GM20431 (cell line): ENCODE results near the gene PLXNA4.

Experiments
- in situ Hi-C: fragments of 300-500 bp; cut with MseI, MboI; formaldehyde crosslinking; loops from one replicate; pipeline ENCODE4 v1.15.0; 2020; ENCODE audit warnings: low sequenced_read_pairs; ENCODE audit not compliant: unreplicated experiment

Gene PLXNA4

GRCh38 chr7:132258231-132258630 lies 318.0 kb downstream of the PLXNA4 start:
- in situ Hi-C loops = no loop called here

DNA sequence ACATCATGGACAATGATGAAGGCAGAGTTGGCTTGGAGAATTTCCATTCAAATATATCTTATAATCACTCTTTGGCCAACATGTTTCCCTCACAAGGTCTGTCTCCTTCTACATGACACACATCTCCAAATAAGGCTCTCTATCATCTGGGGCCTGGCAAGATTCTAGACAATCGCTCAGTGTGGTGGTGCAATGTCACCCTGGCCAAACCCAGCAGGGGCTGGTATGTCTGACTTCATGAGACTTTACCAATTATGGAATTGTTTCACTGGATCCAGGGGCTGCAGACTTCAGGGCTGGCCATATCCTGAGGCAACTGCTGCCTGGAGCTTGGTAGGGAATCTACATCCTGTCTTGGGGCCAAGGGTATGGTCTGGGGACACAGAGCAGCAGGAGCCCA lies 319.0 kb downstream of the PLXNA4 start:
- in situ Hi-C loops = no loop called here

DNA sequence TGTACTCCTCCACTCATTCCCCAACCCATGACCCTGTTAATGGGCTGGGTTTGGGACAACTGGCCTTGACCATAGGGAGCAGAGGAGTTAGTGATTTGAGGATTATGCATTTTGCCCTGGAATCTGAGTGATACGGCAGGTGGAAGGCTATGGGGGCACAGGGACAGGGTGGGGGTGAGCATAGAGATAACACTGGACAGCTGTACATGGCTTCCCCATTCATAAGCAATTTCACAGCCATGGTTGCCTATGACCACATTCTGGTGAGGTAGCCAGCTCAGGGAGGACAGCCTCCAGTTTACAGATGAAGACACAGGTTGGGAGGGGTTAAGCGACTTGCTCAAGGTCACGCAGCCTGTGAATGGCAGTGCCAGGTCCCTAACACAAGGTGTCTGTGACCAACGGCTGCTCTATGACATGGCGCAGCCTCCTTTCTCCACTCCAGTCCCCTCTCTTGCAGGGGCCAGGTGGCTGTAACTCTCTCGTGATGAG lies 319.5 kb downstream of the PLXNA4 start:
- in situ Hi-C loops = no loop called here

DNA sequence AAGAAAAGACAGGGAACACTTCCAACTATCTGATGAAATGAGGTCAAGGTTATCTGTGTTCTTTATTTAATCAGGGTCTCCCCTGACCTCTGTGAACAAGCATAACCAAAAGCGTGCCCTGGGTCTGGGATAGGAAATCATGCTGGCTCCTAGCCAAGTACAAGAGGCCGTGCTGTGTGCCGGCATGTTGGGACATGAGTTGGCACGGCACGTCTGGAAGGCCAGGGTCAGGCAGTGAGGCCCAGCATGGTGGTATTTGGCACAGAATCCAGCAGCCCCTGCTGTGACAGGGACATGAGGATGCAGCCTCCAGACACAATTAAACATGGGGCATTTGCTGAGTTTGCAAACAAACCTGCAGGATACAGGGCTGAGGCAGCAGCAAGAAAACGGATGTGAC lies 320.4 kb downstream of the PLXNA4 start:
- in situ Hi-C loops = no loop called here

GRCh38 chr7:132255115-132255797 lies 321.0 kb downstream of the PLXNA4 start:
- in situ Hi-C loops = no loop called here

GRCh38 chr7:132254455-132254854 lies 321.8 kb downstream of the PLXNA4 start:
- in situ Hi-C loops = no loop called here

GRCh38 chr7:132252793-132253100 lies 323.5 kb downstream of the PLXNA4 start:
- in situ Hi-C loops = no loop called here

GRCh38 chr7:132251327-132251659 lies 325.0 kb downstream of the PLXNA4 start:
- in situ Hi-C loops = no loop called here

DNA sequence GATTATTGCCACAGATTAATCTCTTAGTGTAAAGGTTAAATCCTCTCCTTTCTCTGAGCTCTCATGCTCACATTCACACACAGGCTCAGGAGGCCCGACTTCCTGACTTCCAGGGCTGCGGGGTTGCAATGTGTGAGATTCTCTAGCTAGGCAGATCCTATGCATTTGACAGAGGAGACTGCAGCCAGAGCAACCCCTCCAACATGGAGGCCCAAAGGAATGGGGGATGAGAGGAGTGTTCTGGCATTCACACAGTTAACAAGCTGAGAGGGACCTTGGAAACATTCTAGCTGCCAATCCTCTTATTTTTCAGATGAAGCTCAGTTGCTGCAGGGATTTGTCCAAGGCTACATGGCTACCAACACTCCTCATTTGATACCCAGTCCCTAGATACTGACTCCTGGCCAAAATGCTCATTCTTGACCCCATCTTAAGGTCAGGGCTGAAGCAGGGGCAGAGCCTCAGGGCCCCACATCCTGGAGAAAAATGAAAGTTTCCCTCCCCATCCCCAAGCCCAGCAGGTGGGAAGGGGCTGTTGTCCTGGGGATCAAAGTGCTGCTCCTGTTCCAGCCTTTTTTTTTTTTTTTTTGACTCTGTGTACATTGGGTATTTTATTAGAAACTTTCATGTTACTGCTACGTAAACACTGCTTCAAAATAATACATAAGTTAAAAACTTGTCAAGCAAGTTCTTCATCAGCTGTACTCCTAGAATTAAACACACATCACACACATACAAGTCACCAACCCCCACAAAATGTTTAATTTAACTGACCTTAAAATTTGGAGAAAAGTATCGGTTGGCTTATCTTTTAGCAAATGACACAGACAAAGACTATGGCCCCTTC lies 325.6 kb downstream of the PLXNA4 start:
- in situ Hi-C loops = no loop called here

DNA sequence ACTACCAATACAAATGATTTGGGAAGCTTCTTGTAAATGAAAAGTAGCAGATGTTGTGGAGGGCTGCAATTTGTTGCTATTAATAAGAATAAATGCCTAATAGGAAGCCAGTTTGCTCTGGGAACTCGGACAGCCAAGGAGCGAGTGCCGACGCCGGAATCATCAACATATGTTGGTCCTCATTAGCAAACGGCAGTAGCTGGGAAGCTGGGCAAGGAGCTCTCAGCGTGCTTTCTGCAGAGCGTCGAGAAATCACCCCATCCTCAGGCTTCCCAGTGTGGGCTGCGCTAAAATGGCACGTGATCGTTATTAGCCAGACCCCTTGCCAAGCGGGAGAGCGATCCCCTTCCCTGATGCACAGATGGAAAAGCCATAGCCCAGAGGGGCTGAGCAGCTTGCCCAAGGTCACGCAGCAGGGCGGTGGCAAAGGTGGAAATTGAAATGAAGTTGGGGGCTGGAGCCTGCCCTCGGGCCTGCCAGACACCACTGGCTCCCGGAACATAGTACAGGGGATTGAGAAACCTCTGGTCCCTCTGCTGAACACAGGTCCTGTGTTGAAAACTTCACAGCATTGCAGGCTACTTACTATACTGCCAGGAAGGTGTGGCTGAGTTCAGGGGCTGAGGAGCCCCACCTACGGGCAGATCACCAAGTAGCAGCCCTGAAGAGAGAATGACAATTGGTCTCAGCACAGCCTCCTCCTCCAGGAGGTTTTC lies 326.9 kb downstream of the PLXNA4 start:
- in situ Hi-C loops = no loop called here

DNA sequence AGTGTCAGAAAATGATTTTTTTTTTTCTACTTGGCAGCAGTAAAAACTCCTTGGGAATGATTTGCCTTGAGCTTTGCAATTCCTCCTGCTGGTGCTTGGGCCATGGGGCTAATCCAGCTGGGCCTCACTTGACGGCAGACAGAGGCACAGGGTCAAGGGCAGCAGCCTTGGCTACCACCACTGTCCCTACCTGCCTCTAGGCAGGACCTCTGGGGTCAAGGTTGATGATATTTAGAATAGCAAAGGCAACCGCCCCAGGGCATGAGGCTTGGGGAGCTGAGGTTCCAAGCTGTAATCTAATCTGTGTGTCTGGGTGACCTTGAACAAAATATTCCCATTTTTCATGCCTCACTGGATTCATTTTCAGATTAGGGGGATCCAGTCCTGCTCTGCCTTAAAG lies 327.4 kb downstream of the PLXNA4 start:
- in situ Hi-C loops = no loop called here

- in situ Hi-C loops = no loop called here
These were observed 328.2 kb downstream of the PLXNA4 start for GRCh38 chr7:132247995-132248618.

DNA sequence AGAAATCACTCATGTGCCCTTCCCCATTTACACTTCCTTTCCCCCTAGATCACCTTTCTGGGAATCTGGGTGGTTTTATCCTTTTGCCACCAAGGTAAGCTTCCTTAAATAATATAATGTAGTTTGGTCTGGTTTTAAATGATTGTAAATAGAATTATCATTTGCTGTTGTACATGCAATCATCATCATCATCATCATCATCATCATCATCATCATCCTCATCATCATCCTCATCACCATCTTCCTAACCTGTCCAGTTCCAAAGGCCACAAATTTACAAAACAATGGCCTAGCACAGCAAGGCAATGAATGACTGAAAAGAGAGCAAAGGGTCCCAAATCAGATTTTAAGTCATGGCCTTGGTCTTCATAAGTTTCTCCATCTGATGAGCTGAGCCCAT lies 329.7 kb downstream of the PLXNA4 start:
- in situ Hi-C loops = no loop called here

DNA sequence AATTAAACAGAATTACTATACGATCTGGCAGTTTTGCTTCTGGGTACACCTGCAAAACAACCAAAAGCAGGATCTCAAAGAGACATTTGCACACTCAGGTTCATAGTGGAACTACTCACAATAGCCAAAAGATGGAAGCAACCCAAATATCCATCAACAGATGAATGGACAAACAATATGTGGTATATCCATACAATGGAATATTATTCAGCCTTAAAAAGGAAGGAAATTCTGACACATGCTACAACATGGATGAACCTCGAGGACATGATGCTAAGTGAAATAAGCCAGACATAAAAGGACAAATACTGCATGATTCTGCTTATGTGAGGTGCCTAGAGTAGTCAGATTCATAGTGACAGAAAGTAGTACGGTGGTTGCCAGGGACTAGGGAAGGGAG lies 330.7 kb downstream of the PLXNA4 start:
- in situ Hi-C loops = no loop called here

GRCh38 chr7:132244903-132245480 lies 331.3 kb downstream of the PLXNA4 start:
- in situ Hi-C loops = no loop called here

DNA sequence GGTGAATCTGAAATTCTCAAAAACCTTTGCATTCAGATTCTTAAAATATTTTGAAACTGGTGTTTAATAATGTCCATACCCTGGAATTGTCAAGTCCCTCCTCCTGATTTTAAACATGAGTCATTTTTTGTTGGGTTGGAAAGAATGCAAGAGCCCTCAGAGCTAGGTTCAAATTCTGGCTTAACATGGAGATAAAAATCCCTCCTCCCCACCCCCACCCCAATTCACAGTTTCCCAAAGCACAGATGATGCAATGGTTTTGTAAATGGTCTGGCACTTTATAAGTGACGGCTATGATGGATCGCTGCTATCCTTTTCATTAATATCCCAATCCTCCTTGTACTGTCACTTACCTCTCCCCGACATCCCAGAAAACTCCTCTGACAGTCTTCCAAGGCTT lies 332.8 kb downstream of the PLXNA4 start:
- in situ Hi-C loops = no loop called here

- in situ Hi-C loops = no loop called here
These were observed 333.2 kb downstream of the PLXNA4 start for GRCh38 chr7:132243051-132243450.

- in situ Hi-C loops = no loop called here
These were observed 334.0 kb downstream of the PLXNA4 start for GRCh38 chr7:132242192-132242812.

DNA sequence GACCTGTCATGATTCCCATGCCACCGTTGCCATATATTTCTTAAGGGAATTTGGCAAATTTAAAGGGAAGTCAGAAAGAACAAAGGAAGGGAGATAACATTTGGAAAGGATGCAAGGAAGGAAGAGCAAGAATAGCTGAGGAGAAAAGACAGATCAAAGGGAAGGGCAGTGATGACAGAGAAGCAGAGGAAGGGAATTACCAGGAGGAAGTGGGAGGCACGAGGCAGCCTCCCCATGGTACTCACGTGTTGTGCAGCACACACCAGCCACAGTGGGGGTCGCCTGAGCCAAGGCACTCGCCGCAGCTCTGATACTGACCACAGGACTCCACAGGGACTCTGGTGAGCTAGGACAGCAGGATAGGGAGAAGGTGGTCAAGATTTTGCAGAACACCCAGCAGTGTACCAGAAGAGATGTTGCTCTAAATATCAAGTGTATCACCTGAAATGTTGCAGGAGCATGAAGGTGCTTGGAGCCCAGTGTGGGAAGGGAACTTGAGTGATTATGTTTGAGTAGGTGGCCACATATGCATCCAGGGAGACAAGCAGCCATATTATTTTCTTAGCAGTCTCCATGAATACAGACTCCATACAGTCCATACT lies 335.3 kb downstream of the PLXNA4 start:
- in situ Hi-C loops = no loop called here

DNA sequence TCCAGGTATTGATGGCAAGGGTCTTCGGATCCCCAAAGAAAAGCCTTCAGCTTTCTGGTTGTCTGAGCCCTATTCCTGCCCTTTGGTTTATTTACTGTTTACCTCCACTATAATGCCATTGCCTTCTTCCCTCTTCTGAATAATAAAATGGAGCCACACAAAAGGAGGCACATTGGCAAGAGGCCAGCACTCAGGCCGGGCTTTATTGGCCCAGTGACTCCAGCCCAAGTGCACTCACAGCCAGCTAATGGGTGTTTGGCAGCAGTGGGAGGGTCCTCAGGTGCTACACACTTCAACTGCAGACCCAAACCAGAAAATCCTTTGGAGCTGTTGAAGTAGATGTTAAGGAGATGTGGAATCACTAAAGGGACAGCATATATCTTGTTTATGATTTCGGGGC lies 336.0 kb downstream of the PLXNA4 start:
- in situ Hi-C loops = no loop called here
